ENCODE results near the gene LILRB1. TPM values are rescaled to one million over a fixed set of nuclear protein-coding genes. Genes with fewer than 3 reads are reported as not detected.

LILRB1 gene
- total and polyA plus RNA-seq, 9 of the 15 experiments (the other 6 are each of a cell fraction or from before 2014, with no cell fraction given), result not detected

DNA sequence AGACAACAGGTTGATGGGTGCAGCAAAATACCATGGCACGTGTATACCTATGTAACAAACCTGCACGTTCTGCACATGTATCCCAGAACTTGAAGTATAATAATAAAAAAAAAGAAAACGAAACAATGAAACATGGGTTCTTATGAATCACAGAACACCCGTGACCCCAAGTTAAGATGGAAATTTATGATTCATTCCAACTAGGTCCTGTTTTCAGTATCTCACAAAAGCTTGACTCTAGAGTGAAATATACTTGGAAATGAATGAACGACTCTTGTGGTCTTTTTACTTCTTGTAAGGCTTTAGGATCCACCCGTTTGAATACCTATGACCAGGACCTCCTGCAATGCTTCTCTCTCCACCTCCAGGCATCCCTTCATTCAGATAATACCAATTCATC is 29.0 kb downstream of the LILRB1 start:
- TF ChIP-seq, protein P1, sequence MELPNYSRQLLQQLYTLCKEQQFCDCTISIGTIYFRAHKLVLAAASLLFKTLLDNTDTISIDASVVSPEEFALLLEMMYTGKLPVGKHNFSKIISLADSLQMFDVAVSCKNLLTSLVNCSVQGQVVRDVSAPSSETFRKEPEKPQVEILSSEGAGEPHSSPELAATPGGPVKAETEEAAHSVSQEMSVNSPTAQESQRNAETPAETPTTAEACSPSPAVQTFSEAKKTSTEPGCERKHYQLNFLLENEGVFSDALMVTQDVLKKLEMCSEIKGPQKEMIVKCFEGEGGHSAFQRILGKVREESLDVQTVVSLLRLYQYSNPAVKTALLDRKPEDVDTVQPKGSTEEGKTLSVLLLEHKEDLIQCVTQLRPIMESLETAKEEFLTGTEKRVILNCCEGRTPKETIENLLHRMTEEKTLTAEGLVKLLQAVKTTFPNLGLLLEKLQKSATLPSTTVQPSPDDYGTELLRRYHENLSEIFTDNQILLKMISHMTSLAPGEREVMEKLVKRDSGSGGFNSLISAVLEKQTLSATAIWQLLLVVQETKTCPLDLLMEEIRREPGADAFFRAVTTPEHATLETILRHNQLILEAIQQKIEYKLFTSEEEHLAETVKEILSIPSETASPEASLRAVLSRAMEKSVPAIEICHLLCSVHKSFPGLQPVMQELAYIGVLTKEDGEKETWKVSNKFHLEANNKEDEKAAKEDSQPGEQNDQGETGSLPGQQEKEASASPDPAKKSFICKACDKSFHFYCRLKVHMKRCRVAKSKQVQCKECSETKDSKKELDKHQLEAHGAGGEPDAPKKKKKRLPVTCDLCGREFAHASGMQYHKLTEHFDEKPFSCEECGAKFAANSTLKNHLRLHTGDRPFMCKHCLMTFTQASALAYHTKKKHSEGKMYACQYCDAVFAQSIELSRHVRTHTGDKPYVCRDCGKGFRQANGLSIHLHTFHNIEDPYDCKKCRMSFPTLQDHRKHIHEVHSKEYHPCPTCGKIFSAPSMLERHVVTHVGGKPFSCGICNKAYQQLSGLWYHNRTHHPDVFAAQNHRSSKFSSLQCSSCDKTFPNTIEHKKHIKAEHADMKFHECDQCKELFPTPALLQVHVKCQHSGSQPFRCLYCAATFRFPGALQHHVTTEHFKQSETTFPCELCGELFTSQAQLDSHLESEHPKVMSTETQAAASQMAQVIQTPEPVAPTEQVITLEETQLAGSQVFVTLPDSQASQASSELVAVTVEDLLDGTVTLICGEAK (IDR thresholded peaks at IDR 0.05), result no peak
- TF ChIP-seq, protein P1 (CRISPR knock-in tag; IDR thresholded peaks at IDR 0.05), result no peak
- TF ChIP-seq YBX1 (IDR thresholded peaks at IDR 0.05) (no peak), NFATC3 (IDR thresholded peaks at IDR 0.05) (no peak), FOSL1 (tag; conservative IDR thresholded peaks at IDR 0.05) (no peak), HCFC1 (IDR thresholded peaks at IDR 0.05; ENCODE audit: low read depth, low read length) (no peak), ZC3H11A (IDR thresholded peaks at IDR 0.05; ENCODE audit: low read depth, low read length) (no peak), SETDB1 (IDR thresholded peaks at IDR 0.05; ENCODE audit: low read length) (no peak), ZNF253 (CRISPR knock-in tag; conservative IDR thresholded peaks at IDR 0.05) (no peak), C11orf30 (IDR thresholded peaks at IDR 0.05; ENCODE audit: low read depth) (no peak), PTRF (tag; IDR thresholded peaks at IDR 0.05) (no peak)
- TF ChIP-seq, protein P2, sequence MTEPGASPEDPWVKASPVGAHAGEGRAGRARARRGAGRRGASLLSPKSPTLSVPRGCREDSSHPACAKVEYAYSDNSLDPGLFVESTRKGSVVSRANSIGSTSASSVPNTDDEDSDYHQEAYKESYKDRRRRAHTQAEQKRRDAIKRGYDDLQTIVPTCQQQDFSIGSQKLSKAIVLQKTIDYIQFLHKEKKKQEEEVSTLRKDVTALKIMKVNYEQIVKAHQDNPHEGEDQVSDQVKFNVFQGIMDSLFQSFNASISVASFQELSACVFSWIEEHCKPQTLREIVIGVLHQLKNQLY (CRISPR knock-in tag; conservative IDR thresholded peaks at IDR 0.05), result no peak
- H2AFZ ChIP-seq (ENCODE audit: low read depth, low read length), result no peak overlapping the region
- peaks cover 0 to 10% of the 10 kb centered on the region in 2 experiments; a peak in 3 of 5 replicates for H3K4me1 ChIP-seq (replicated peaks in 1 of 2; ENCODE audit: control insufficient read depth in 2 of 2, insufficient read depth in 2 of 2, low read length in 2 of 2)
- H3K4me3 ChIP-seq, result no peak overlapping the region
- in situ Hi-C loops (cut with MboI), result loop anchor here (25.0 kb wide), 1 partner anchor 778 kb away; the partner anchor contains the start of gene SHISA7
- intact Hi-C loops (cut with micrococcal nuclease), result no loop called here
- POLR2A ChIA-PET, result interaction anchor here (0.5 kb wide), 1 partner anchor 12 kb away, joined by 3 read pairs; no protein-coding TSS in a partner anchor
- H3K9ac ChIP-seq (ENCODE audit: insufficient read depth in 1 of 2, low read depth in 2 of 2, low read length in 2 of 2), result no peak overlapping the region
- DNase-seq (ENCODE audit: extremely low read depth in 1 of 4, low spot score in 3 of 4) (no peak), ATAC-seq (no peak), FAIRE-seq (no peak)
- no peaks in the 10 kb centered on the region for H3K79me2 ChIP-seq (ENCODE audit: control insufficient read depth, insufficient read depth, low read length)
- H3K27me3 ChIP-seq (ENCODE audit: control insufficient read depth in 2 of 2, insufficient read depth in 2 of 2, low read length in 2 of 2), result peaks cover 16 to 53% of the 10 kb centered on the region in 2 experiments; a peak in 4 of 5 replicates
- 0% methylated on average over 6 of the region's 6 CpGs for WGBS (ENCODE audit: insufficient coverage, low coverage, missing lambda C conversion rate)
- CTCF ChIA-PET (ENCODE audit: low intra/inter-chr PET ratio), result no interaction called here
- H3K9me3 ChIP-seq (replicated peaks; ENCODE audit: control insufficient read depth, insufficient read depth, low read depth, low read length), result no peaks in the 10 kb centered on the region
- no peaks in the 10 kb centered on the region for H3K9me1 ChIP-seq (ENCODE audit: control insufficient read depth, insufficient read depth, low read length)
- H3K4me2 ChIP-seq (ENCODE audit: insufficient read depth, low read length), result no peak overlapping the region
- no peaks in the 10 kb centered on the region for H3K36me3 ChIP-seq (ENCODE audit: control insufficient read depth, insufficient read depth, low read length)
- no peak overlapping the region for H3K27ac ChIP-seq (ENCODE audit: extremely low read depth, low read depth, low read length)
- no TSS peak for BruUV-seq (replicated peaks)
- no peaks in the 10 kb centered on the region for H4K20me1 ChIP-seq (replicated peaks; ENCODE audit: control insufficient read depth, insufficient read depth, low read length)
